K562 (cell line): ENCODE data around the gene ZBTB46. TPM values are rescaled to one million over a fixed set of nuclear protein-coding genes. Genes with fewer than 3 reads are reported as not detected.

Source experiments
- ATAC-seq: fragments of 200-7000 bp; cut with Tn5 transposase; 3 replicates; pipeline ENCODE4 v1.9.1; 2020; ENCODE audit warnings: moderate library complexity
- BruUV-seq: library from RNA; stranded (reverse); fragments of 400-500 nt; replicated peaks from 2 replicates; lab custom pipeline; 2021; lab: Mats Ljungman, UMichigan
- CTCF ChIA-PET: fragments of 300-600 bp; formaldehyde crosslinking; extraction: SDS; loops from one replicate; lab custom pipeline; 2021; ENCODE audit warnings: low intra/inter-chr PET ratio; lab: Yijun Ruan, JAX
- POLR2A ChIA-PET: fragments of 300-600, 350-650 bp; sonication (Branson Sonifier 250); formaldehyde crosslinking; extraction: SDS; loops from one replicate; lab custom pipeline; 2021; ENCODE audit warnings: antibody characterized with exemption, inconsistent platforms; lab: Yijun Ruan, JAX
- DNase-seq, 4 experiments: peaks; one replicate each; pipeline versions ENCODE4 v3.0.0 to v3.0.0-alpha.2; 2011 to 2018; ENCODE audit warnings: low spot score in 3 of 4, mixed read lengths in 3 of 4; ENCODE audit errors: extremely low read depth in 1 of 4
- FAIRE-seq: peaks from 2 replicates; lab custom pipeline; 2011; peaks lifted over from hg19 to GRCh38; lab: Jason Lieb, UNC
- H2AFZ ChIP-seq: 2 replicates; pipeline ENCODE4 v1.6.0; 2011; ENCODE audit warnings: low read depth, low read length, control low read depth, inconsistent platforms
- H3K27ac ChIP-seq: fragments of 200-600 bp; 3 replicates; pipeline ENCODE4 v1.8.0; 2011; ENCODE audit warnings: low read depth, mild to moderate bottlenecking, control low read depth, inconsistent platforms, low read length, moderate library complexity, mixed read lengths; ENCODE audit errors: extremely low read depth
- H3K27me3 ChIP-seq, 2 experiments: fragments of 300-600 bp in 1 of 2; 2 replicates in 1 of 2; 3 replicates in 1 of 2; pipeline versions ENCODE4 v1.6.0 to v1.8.0; 2011; ENCODE audit warnings: inconsistent platforms in 2 of 2, low read length in 2 of 2, mild to moderate bottlenecking in 1 of 2, mixed read lengths in 1 of 2, moderate library complexity in 1 of 2; ENCODE audit not compliant: control insufficient read depth in 2 of 2, insufficient read depth in 2 of 2
- H3K36me3 ChIP-seq: fragments of 300-600 bp; 3 replicates; pipeline ENCODE4 v1.8.0; 2011; ENCODE audit warnings: mild to moderate bottlenecking, low read length, inconsistent platforms; ENCODE audit not compliant: control insufficient read depth, insufficient read depth
- H3K4me1 ChIP-seq, 2 experiments: fragments of 200-600 bp in 1 of 2; replicated peaks in 1 of 2; 2 replicates in 1 of 2; 3 replicates in 1 of 2; pipeline versions ENCODE4 v1.5.1 to v1.8.0; 2011; ENCODE audit warnings: inconsistent platforms in 2 of 2, low read length in 2 of 2, mild to moderate bottlenecking in 1 of 2, mixed read lengths in 1 of 2, moderate library complexity in 1 of 2; ENCODE audit not compliant: control insufficient read depth in 2 of 2, insufficient read depth in 2 of 2
- H3K4me2 ChIP-seq: 2 replicates; pipeline ENCODE4 v1.6.1; 2011; ENCODE audit warnings: low read length, control low read depth, inconsistent platforms, mixed read lengths; ENCODE audit not compliant: insufficient read depth
- H3K4me3 ChIP-seq: fragments of 200-600 bp; sonication (generic), shearing (Covaris generic); 2 replicates; pipeline ENCODE4 v1.5.1; 2016; ENCODE audit warnings: control low read depth, inconsistent platforms
- H3K79me2 ChIP-seq: fragments of 200-600 bp; 3 replicates; pipeline ENCODE4 v1.8.0; 2011; ENCODE audit warnings: low read length, inconsistent platforms; ENCODE audit not compliant: control insufficient read depth, insufficient read depth
- H3K9ac ChIP-seq, 2 experiments: 2 replicates each; pipeline versions ENCODE4 v1.6.0 to v1.6.1; 2011; ENCODE audit warnings: low read depth in 2 of 2, low read length in 2 of 2, control low read depth in 1 of 2, inconsistent platforms in 1 of 2, mild to moderate bottlenecking in 1 of 2, mixed read lengths in 1 of 2; ENCODE audit not compliant: insufficient read depth in 1 of 2
- H3K9me1 ChIP-seq: one replicate; pipeline ENCODE4 v1.6.0; 2011; ENCODE audit warnings: inconsistent platforms, mild to moderate bottlenecking, low read length, moderate library complexity; ENCODE audit not compliant: control insufficient read depth, insufficient read depth
- H3K9me3 ChIP-seq: replicated peaks from 2 replicates; pipeline ENCODE4 v1.5.1; 2011; ENCODE audit warnings: low read depth, low read length, inconsistent platforms; ENCODE audit not compliant: control insufficient read depth, insufficient read depth
- H4K20me1 ChIP-seq: replicated peaks from 2 replicates; pipeline ENCODE4 v1.6.1; 2011; ENCODE audit warnings: low read length, inconsistent platforms, mixed read lengths; ENCODE audit not compliant: control insufficient read depth, insufficient read depth
- BCOR ChIP-seq: fragments of 450-650 bp; IDR thresholded peaks from 2 replicates; pipeline ENCODE4 v1.6.1; 2016
- CBFB ChIP-seq: sonication (generic); formaldehyde crosslinking; IDR thresholded peaks from 2 replicates; pipeline ENCODE4 v1.4.0; 2020; ENCODE audit warnings: mild to moderate bottlenecking, missing genetic modification reagents
- FOSL1 ChIP-seq: fragments of 200-800 bp; sonication (Bioruptor generic); conservative IDR thresholded peaks from 2 replicates; pipeline ENCODE4 v1.6.1; 2016; ENCODE audit warnings: missing genetic modification characterization, missing compliant biosample characterization
- FOXK1 ChIP-seq: sonication (generic); formaldehyde crosslinking; IDR thresholded peaks from 2 replicates; pipeline ENCODE4 v1.8.0; 2022; ENCODE audit warnings: missing genetic modification reagents, mild to moderate bottlenecking, borderline replicate concordance
- FOXK2 ChIP-seq, 2 experiments: fragments of 450-650 bp; IDR thresholded peaks in 1 of 2; conservative IDR thresholded peaks in 1 of 2; 2 replicates each; pipeline ENCODE4 v1.6.1; 2016; ENCODE audit warnings: low read depth in 2 of 2, mild to moderate bottlenecking in 1 of 2
- GATAD2B ChIP-seq: fragments of 450-650 bp; IDR thresholded peaks from 2 replicates; pipeline ENCODE4 v1.6.1; 2017; ENCODE audit warnings: mild to moderate bottlenecking, borderline replicate concordance
- HDAC2 ChIP-seq: fragments of 450-650 bp; IDR thresholded peaks from 2 replicates; pipeline ENCODE4 v1.6.1; 2016; ENCODE audit warnings: mild to moderate bottlenecking
- HIVEP1 ChIP-seq: fragments of 250-450 bp; sonication (Bioruptor Pico); IDR thresholded peaks from 2 replicates; pipeline ENCODE4 v1.4.0; 2020; ENCODE audit warnings: mild to moderate bottlenecking
- JUNB ChIP-seq: fragments of 450-650 bp; formaldehyde crosslinking; conservative IDR thresholded peaks from 2 replicates; pipeline ENCODE4 v1.4.0; 2020; ENCODE audit warnings: mild to moderate bottlenecking
- POLR2AphosphoS2 ChIP-seq: IDR thresholded peaks from 2 replicates; pipeline ENCODE4 v1.6.1; 2012; ENCODE audit warnings: low read length, improper control_type of control experiment
- SREBF1 ChIP-seq: fragments of 150-350 bp; IDR thresholded peaks from 2 replicates; pipeline ENCODE4 v1.6.1; 2014; ENCODE audit warnings: antibody characterized with exemption, low read depth, low read length, borderline replicate concordance
- TARDBP ChIP-seq: fragments of 450-650 bp; IDR thresholded peaks from 2 replicates; pipeline ENCODE4 v1.6.1; 2016
- YY1 ChIP-seq, 3 experiments: IDR thresholded peaks; 2 replicates each; pipeline ENCODE4 v1.6.1; 2011; ENCODE audit warnings: low read length in 2 of 3, mild to moderate bottlenecking in 2 of 3, moderate library complexity in 2 of 3, borderline replicate concordance in 1 of 3, control low read depth in 1 of 3, low read depth in 1 of 3; ENCODE audit not compliant: insufficient read depth in 3 of 3, insufficient replicate concordance in 2 of 3, control insufficient read depth in 1 of 3, insufficient read length in 1 of 3; ENCODE audit errors: extremely low read depth in 1 of 3
- ZNF134 ChIP-seq: fragments of 250-450 bp; sonication (Bioruptor Pico); conservative IDR thresholded peaks from 2 replicates; pipeline ENCODE4 v1.4.0; 2020
- ZNF766 ChIP-seq: fragments of 200-800 bp; sonication (Bioruptor generic); conservative IDR thresholded peaks from 2 replicates; pipeline ENCODE4 v1.6.1; 2016; ENCODE audit warnings: missing genetic modification characterization, missing compliant biosample characterization
- WGBS: fragments of 100-300 bp; shearing (Covaris generic); methylation state at CpG from one replicate; pipeline ENCODE4 v1.1.6; 2016; ENCODE audit warnings: low coverage, mixed read lengths; ENCODE audit not compliant: insufficient coverage; ENCODE audit errors: missing lambda C conversion rate; 5-methylcytosine and 5-hydroxymethylcytosine counted together
- in situ Hi-C: fragments of 300-500 bp; cut with MboI; formaldehyde crosslinking; loops from 4 replicates; pipeline ENCODE4 v1.15.0; 2018; ENCODE audit warnings: inconsistent platforms, mixed read lengths
- intact Hi-C: fragments of 100-400 bp; cut with micrococcal nuclease; formaldehyde crosslinking; loops from 2 replicates; pipeline ENCODE4 v1.14.2; 2022
- polyA plus RNA-seq, 8 experiments: library from polyadenylated mRNA; depleted of rRNA in 4 of 8; stranded (reverse) in 5 of 8; unstranded in 3 of 8; fragments of >200 nt; fragmentation: Nextera tagmentation in 2 of 8; fragmentation: Illumina TruSeq in 1 of 8; extraction: Ambion mirVana in 2 of 8; extraction: Trizol in 1 of 8; gene quantifications; 2 replicates each; pipeline versions ENCODE4 v1.2.1 to v1.2.3, GENCODE V29; 2011 to 2014; ENCODE audit warnings: inconsistent platforms in 1 of 8, missing spikeins in 1 of 8
- total RNA-seq, 7 experiments: library from RNA; depleted of rRNA in 6 of 7; stranded (reverse); fragments of >200 nt in 6 of 7; fragmentation: Illumina TruSeq in 2 of 7; extraction: Trizol in 2 of 7; gene quantifications; 2 replicates each; pipeline versions ENCODE4 v1.2.1 to v1.2.3, GENCODE V29; 2011 to 2021; ENCODE audit warnings: low replicate concordance in 1 of 7
- TF ChIP-seq, protein P1 (sequence below): fragments of 250-450 bp; sonication (Bioruptor Pico); IDR thresholded peaks from 2 replicates; pipeline ENCODE4 v1.5.0; 2021

ZBTB46 gene
- total and polyA plus RNA-seq, 9 of the 15 experiments (the other 6 are each of a cell fraction or from before 2014, with no cell fraction given), result 0.29 to 4.1 (median 1.1) TPM

DNA sequence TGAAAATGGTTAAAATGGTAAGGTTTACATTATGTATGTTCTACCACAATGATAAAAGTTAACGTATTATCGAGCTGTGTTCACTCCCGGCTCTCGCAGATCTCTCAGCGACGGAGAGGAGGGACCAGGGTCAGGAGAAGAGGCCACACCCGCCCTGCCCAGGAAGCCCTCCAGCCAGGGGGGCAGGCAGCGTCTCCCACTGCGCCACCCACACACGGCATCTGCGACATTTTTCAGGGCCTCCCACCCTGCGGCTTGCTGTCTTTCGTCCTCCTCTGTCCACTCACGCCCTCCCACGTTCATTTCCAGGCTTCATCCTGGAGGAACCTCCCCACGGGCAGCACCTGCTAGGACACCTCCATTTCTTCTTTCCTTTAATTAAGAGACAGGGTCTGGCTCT is 43.3 kb downstream of the ZBTB46 start:
- peaks cover 3 to 40% of the 10 kb centered on the region in 2 experiments; a peak in 3 of 5 replicates for H3K4me1 ChIP-seq
- POLR2A ChIA-PET, result no interaction called here

More for the DNA sequence above, 43.3 kb downstream of the ZBTB46 start:
- WGBS, result 42% methylated on average over 15 of the region's 16 CpGs
- Histone ChIP-seq H3K9me3 (no peaks in the 10 kb centered on the region), H3K27ac (no peak overlapping the region), H4K20me1 (no peaks in the 10 kb centered on the region), H3K9me1 (no peaks in the 10 kb centered on the region), H3K4me3 (no peak overlapping the region), H3K79me2 (no peaks in the 10 kb centered on the region), H3K36me3 (no peaks in the 10 kb centered on the region), H3K9ac (peak overlapping the region in 1 of 2 experiments; percentile 22; a peak in 1 of 4 replicates), H2AFZ (no peak overlapping the region), H3K27me3 (peaks cover 0 to 24% of the 10 kb centered on the region in 2 experiments; a peak in 3 of 5 replicates), H3K4me2 (no peak overlapping the region)
- CTCF ChIA-PET, result no interaction called here
- no peak for DNase-seq
- no peak for FAIRE-seq
- BruUV-seq, result no TSS peak
- TF ChIP-seq FOXK1 (no peak), CBFB (CRISPR knock-in tag) (no peak), POLR2AphosphoS2 (no peak), SREBF1 (no peak), BCOR (no peak), FOSL1 (tag) (no peak), FOXK2 (conservative IDR thresholded peaks at IDR 0.05 in 1 of 2, IDR thresholded peaks at IDR 0.05 in 1 of 2; ENCODE audit: low read depth in 2 of 2) (no peak), GATAD2B (no peak), YY1 (IDR thresholded peaks at IDR 0.05; ENCODE audit: borderline replicate concordance in 1 of 3, control insufficient read depth in 1 of 3, extremely low read depth in 1 of 3, insufficient read depth in 3 of 3, insufficient read length in 1 of 3, insufficient replicate concordance in 2 of 3, low read depth in 1 of 3, low read length in 2 of 3) (no peak), HDAC2 (no peak), ZNF766 (no peak), TARDBP (no peak), JUNB (CRISPR knock-in tag) (no peak), ZNF134 (CRISPR knock-in tag) (no peak), HIVEP1 (CRISPR knock-in tag) (no peak)
- TF ChIP-seq, protein P1, sequence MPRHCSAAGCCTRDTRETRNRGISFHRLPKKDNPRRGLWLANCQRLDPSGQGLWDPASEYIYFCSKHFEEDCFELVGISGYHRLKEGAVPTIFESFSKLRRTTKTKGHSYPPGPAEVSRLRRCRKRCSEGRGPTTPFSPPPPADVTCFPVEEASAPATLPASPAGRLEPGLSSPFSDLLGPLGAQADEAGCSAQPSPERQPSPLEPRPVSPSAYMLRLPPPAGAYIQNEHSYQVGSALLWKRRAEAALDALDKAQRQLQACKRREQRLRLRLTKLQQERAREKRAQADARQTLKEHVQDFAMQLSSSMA (CRISPR knock-in tag), result no peak
- in situ Hi-C loops (no loop called here), intact Hi-C loops (loop anchor here (10.0 kb wide), 2 partner anchors 83 to 187 kb away; partner anchors contain the start of genes ARFRP1, SAMD10 and ZGPAT)
- ATAC-seq, result no peak
